Right lobe of liver (tissue), 4 donors: Measurements from ENCODE around the gene DMTF1.

Experiments
- CTCF ChIP-seq, 4 donors: fragments of 200-600 bp in 3 of 4; fragments of 450-650 bp in 1 of 4; IDR thresholded peaks; one replicate each; pipeline versions ENCODE4 v1.5.1 to v1.8.0; 2016 to 2022; ENCODE audit warnings: antibody characterized with exemption in 4 of 4, mild to moderate bottlenecking in 2 of 4
- POLR2A ChIP-seq: fragments of 450-650 bp; IDR thresholded peaks from one replicate; pipeline ENCODE4 v1.6.1; 2017; ENCODE audit warnings: antibody characterized with exemption, mild to moderate bottlenecking
- donor health status: DM: no; HTN: no; CAD: no.
- donor health status: DM: no; HTN: no; CAD: no.
- donor health status: DM: no; HTN: yes; CAD: no.

- no peak for TF ChIP-seq POLR2A
- TF ChIP-seq CTCF (IDR thresholded peaks at IDR 0.05) = no peak
Observed at GRCh38 chr7:87231258-87231657, 79.0 kb downstream of the DMTF1 start.
